HepG2 (cell line): ENCODE results near the gene CHRD. TPM values are rescaled to one million over a fixed set of nuclear protein-coding genes. Genes with fewer than 3 reads are reported as not detected.
A peak's percentile ranks its signal among the peaks of the same experiment; 100 is the strongest.

Experiments
- ERF ChIP-seq: IDR thresholded peaks from 2 replicates; pipeline ENCODE4 v1.6.1; 2018; ENCODE audit warnings: missing biosample characterization, missing genetic modification reagents
- FOXO4 ChIP-seq: sonication (generic); formaldehyde crosslinking; conservative IDR thresholded peaks from 2 replicates; pipeline ENCODE4 v1.8.1; 2023; ENCODE audit warnings: missing genetic modification reagents
- JUN ChIP-seq: sonication (generic); formaldehyde crosslinking; IDR thresholded peaks from 2 replicates; pipeline ENCODE4 v1.4.0; 2020; ENCODE audit warnings: mild to moderate bottlenecking, missing genetic modification reagents
- REXO4 ChIP-seq: sonication (generic); formaldehyde crosslinking; IDR thresholded peaks from 2 replicates; pipeline ENCODE4 v1.8.0; 2022; ENCODE audit warnings: missing genetic modification reagents, mild to moderate bottlenecking, borderline replicate concordance
- SNAI1 ChIP-seq: sonication (generic); formaldehyde crosslinking; IDR thresholded peaks from 2 replicates; pipeline ENCODE4 v1.5.0; 2020; ENCODE audit warnings: mild to moderate bottlenecking, missing genetic modification reagents, borderline replicate concordance
- SP4 ChIP-seq: sonication (generic); formaldehyde crosslinking; IDR thresholded peaks from 2 replicates; pipeline ENCODE4 v1.8.1; 2023; ENCODE audit warnings: mild to moderate bottlenecking, missing genetic modification reagents
- TRIM24 ChIP-seq: sonication (generic); formaldehyde crosslinking; IDR thresholded peaks from 2 replicates; pipeline ENCODE4 v1.8.0; 2022; ENCODE audit warnings: mild to moderate bottlenecking, missing genetic modification reagents
- ZBTB10 ChIP-seq: sonication (generic); formaldehyde crosslinking; IDR thresholded peaks from 2 replicates; pipeline ENCODE4 v1.4.0; 2020; ENCODE audit warnings: missing genetic modification reagents, borderline replicate concordance
- ZBTB4 ChIP-seq: sonication (generic); formaldehyde crosslinking; IDR thresholded peaks from 2 replicates; pipeline ENCODE4 v1.4.0; 2020; ENCODE audit warnings: missing genetic modification reagents, mild to moderate bottlenecking, borderline replicate concordance
- ZMAT5 ChIP-seq: sonication (generic); formaldehyde crosslinking; IDR thresholded peaks from 2 replicates; pipeline ENCODE4 v1.5.0; 2020; ENCODE audit warnings: mild to moderate bottlenecking, low read depth, missing genetic modification reagents, borderline replicate concordance
- ZNF17 ChIP-seq: sonication (generic); formaldehyde crosslinking; IDR thresholded peaks from 2 replicates; pipeline ENCODE4 v1.5.0; 2020; ENCODE audit warnings: mild to moderate bottlenecking, missing genetic modification reagents
- ZNF281 ChIP-seq: sonication (generic); formaldehyde crosslinking; IDR thresholded peaks from 2 replicates; pipeline ENCODE4 v1.4.0; 2020; ENCODE audit warnings: missing genetic modification reagents, borderline replicate concordance
- ZNF773 ChIP-seq: sonication (generic); formaldehyde crosslinking; IDR thresholded peaks from 2 replicates; pipeline ENCODE4 v1.4.0; 2020; ENCODE audit warnings: missing genetic modification reagents, borderline replicate concordance
- ZNF800 ChIP-seq: sonication (generic); formaldehyde crosslinking; IDR thresholded peaks from 2 replicates; pipeline ENCODE4 v1.4.0; 2020; ENCODE audit warnings: missing genetic modification reagents
- ZNF879 ChIP-seq: sonication (generic); formaldehyde crosslinking; IDR thresholded peaks from 2 replicates; pipeline ENCODE4 v1.8.1; 2023; ENCODE audit warnings: missing genetic modification reagents
- ZSCAN29 ChIP-seq: sonication (generic); formaldehyde crosslinking; conservative IDR thresholded peaks from 2 replicates; pipeline ENCODE4 v1.4.0; 2020; ENCODE audit warnings: mild to moderate bottlenecking, missing genetic modification reagents
- ZSCAN30 ChIP-seq: sonication (generic); formaldehyde crosslinking; IDR thresholded peaks from 2 replicates; pipeline ENCODE4 v1.5.0; 2020; ENCODE audit warnings: mild to moderate bottlenecking, missing genetic modification reagents
- polyA plus RNA-seq, 8 experiments: library from polyadenylated mRNA; depleted of rRNA in 3 of 8; stranded (reverse) in 7 of 8; unstranded in 1 of 8; fragments of >200 nt; fragmentation: Illumina TruSeq in 4 of 8; extraction: Trizol in 4 of 8; gene quantifications; 2 replicates each; pipeline versions ENCODE4 v1.2.1 to v1.2.3, GENCODE V29; 2011 to 2016; ENCODE audit warnings: low read depth in 4 of 8, missing spikeins in 1 of 8, mixed read lengths in 1 of 8; ENCODE audit not compliant: insufficient read depth in 1 of 8
- total RNA-seq, 5 experiments: library from RNA; depleted of rRNA; stranded (reverse); fragments of >200 nt; fragmentation: Illumina TruSeq; extraction: Trizol; gene quantifications; 2 replicates each; pipeline ENCODE4 v1.2.3, GENCODE V29; 2016; ENCODE audit warnings: low read depth in 1 of 5

Gene CHRD
- total and polyA plus RNA-seq, 2 of the 13 experiments (the other 11 are each of a cell fraction or from before 2014, with no cell fraction given), result 22.2 to 35.2 TPM

- TF ChIP-seq ZSCAN29 (no peak), ZNF17 (no peak), ZSCAN30 (no peak), FOXO4 (CRISPR knock-in tag) (no peak), JUN (CRISPR knock-in tag) (no peak), ZMAT5 (no peak), ZBTB4 (CRISPR knock-in tag) (0 out of 2 replicates have a peak, but pooled peaks have one; percentile 7), SNAI1 (no peak), ZNF879 (CRISPR knock-in tag) (no peak), ERF (CRISPR knock-in tag) (no peak; the same call in 1 of the 2 replicates), ZNF800 (CRISPR knock-in tag) (0 out of 2 replicates have a peak, but pooled peaks have one; percentile 21), TRIM24 (no peak), ZBTB10 (CRISPR knock-in tag) (0 out of 2 replicates have a peak, but pooled peaks have one; percentile 30), REXO4 (CRISPR knock-in tag) (no peak), SP4 (CRISPR knock-in tag) (peak; percentile 52; the same call in 1 of the 2 replicates), ZNF773 (CRISPR knock-in tag) (no peak), ZNF281 (CRISPR knock-in tag) (no peak)
Observed at GRCh38 chr3:184361532-184361931, 18.3 kb upstream of the CHRD start, which contains the start of the genes CLCN2 and POLR2H (continued).
